Measurements from ENCODE around the gene AFG1L. TPM values are rescaled to one million over a fixed set of nuclear protein-coding genes. Genes with fewer than 3 reads are reported as not detected.
"Not testable (repeated sequence)": the region's sequence is repeated elsewhere in the genome, so short reads cannot be mapped to it uniquely, and the experiment has no call there.

Gene AFG1L
- total RNA-seq: 12.4 TPM
- long read RNA-seq, full-length matches to known transcripts: 5 of 9 reads
- long read RNA-seq, partial matches to known transcripts: 0 of 9 reads
- long read RNA-seq, other reads (novel, unspliced or antisense): 4 of 9 reads

GRCh38 chr6:108294727-108295625 is at the start of gene AFG1L:
AFG1L (plus strand) TSS chr6:108295054; CDS start chr6:108295080, 26 bp downstream.
- ATAC-seq: peak; percentile 100
- intact Hi-C loops (cut with micrococcal nuclease): no loop called here
- DNase-seq: peak; percentile 95

- intact Hi-C loops (cut with micrococcal nuclease); DNase-seq; ATAC-seq: not testable (repeated sequence)
Observed at GRCh38 chr6:108245095-108245494, 49.8 kb upstream of the AFG1L start.

- no peak for ATAC-seq
- DNase-seq: no peak
- intact Hi-C loops (cut with micrococcal nuclease): no loop called here
Observed at GRCh38 chr6:108247965-108248536, 46.8 kb upstream of the AFG1L start.

- no peak for DNase-seq
- intact Hi-C loops (cut with micrococcal nuclease): no loop called here
- ATAC-seq: no peak
Observed at GRCh38 chr6:108250240-108250866, 44.5 kb upstream of the AFG1L start.

- ATAC-seq (no peak), DNase-seq (no peak)
- intact Hi-C loops (cut with micrococcal nuclease): no loop called here
Observed at GRCh38 chr6:108251252-108251651, 43.6 kb upstream of the AFG1L start.

- intact Hi-C loops (cut with micrococcal nuclease): no loop called here
Observed at GRCh38 chr6:108252055-108252454, 42.8 kb upstream of the AFG1L start.

GRCh38 chr6:108253241-108253640 is 41.6 kb upstream of the AFG1L start:
- intact Hi-C loops (cut with micrococcal nuclease): no loop called here
- ATAC-seq: no peak

More at GRCh38 chr6:108252055-108252454, 42.8 kb upstream of the AFG1L start:
- ATAC-seq (no peak), DNase-seq (no peak)

GRCh38 chr6:108254433-108255410 is 40.1 kb upstream of the AFG1L start:
- intact Hi-C loops (cut with micrococcal nuclease): no loop called here

More at GRCh38 chr6:108253241-108253640, 41.6 kb upstream of the AFG1L start:
- no peak for DNase-seq

GRCh38 chr6:108260126-108260808 is 34.6 kb upstream of the AFG1L start:
- DNase-seq: peak; percentile 60
- intact Hi-C loops (cut with micrococcal nuclease): no loop called here
- peak; percentile 29 for ATAC-seq

More at GRCh38 chr6:108254433-108255410, 40.1 kb upstream of the AFG1L start:
- DNase-seq (no peak), ATAC-seq (peak; percentile 33)

- peak; percentile 96 for DNase-seq
- ATAC-seq: peak; percentile 97
- intact Hi-C loops (cut with micrococcal nuclease): no loop called here
Observed at GRCh38 chr6:108260809-108261569, 33.9 kb upstream of the AFG1L start, which contains the start of gene SNX3. SNX3 (minus strand) TSS chr6:108261040; CDS start chr6:108260921, 119 bp downstream.

GRCh38 chr6:108263371-108263770 is 31.5 kb upstream of the AFG1L start:
- DNase-seq (no peak), ATAC-seq (no peak)
- intact Hi-C loops (cut with micrococcal nuclease): no loop called here

GRCh38 chr6:108268845-108269244 is 26.0 kb upstream of the AFG1L start:
- no peak for DNase-seq
- no peak for ATAC-seq
- intact Hi-C loops (cut with micrococcal nuclease): no loop called here

GRCh38 chr6:108269955-108270354 is 24.9 kb upstream of the AFG1L start:
- DNase-seq; intact Hi-C loops (cut with micrococcal nuclease); ATAC-seq: not testable (repeated sequence)

GRCh38 chr6:108274546-108274945 is 20.3 kb upstream of the AFG1L start:
- intact Hi-C loops (cut with micrococcal nuclease): no loop called here
- no peak for ATAC-seq
- DNase-seq: no peak

- no peak for DNase-seq
- no peak for ATAC-seq
- intact Hi-C loops (cut with micrococcal nuclease): no loop called here
Observed at GRCh38 chr6:108275976-108276375, 18.9 kb upstream of the AFG1L start.

GRCh38 chr6:108277295-108277694 is 17.6 kb upstream of the AFG1L start:
- DNase-seq (no peak), ATAC-seq (no peak)
- intact Hi-C loops (cut with micrococcal nuclease): no loop called here

- ATAC-seq (no peak), DNase-seq (no peak)
- intact Hi-C loops (cut with micrococcal nuclease): no loop called here
Observed at GRCh38 chr6:108277831-108278230, 17.0 kb upstream of the AFG1L start.
